Activated CD4-positive, alpha-beta T cell treated with anti-CD3 and anti-CD28 coated beads for 4 hours (primary cell): ENCODE data around the gene HSPH1.
"Not testable (repeated sequence)": the region's sequence is repeated elsewhere in the genome, so short reads cannot be mapped to it uniquely, and the experiment has no call there.

Source experiments
- DNase-seq, 2 donors: peaks; one replicate each; pipeline ENCODE4 v3.0.0-alpha.2; 2020

The HSPH1 gene

GRCh38 chr13:31161557-31162150 lies at the start of gene HSPH1:
TSS of gene HSPH1 (minus strand) at chr13:31161904. CDS start at chr13:31161582, 322 bp downstream.
- DNase-seq, result peak; percentile 98 to 99

- no peak for DNase-seq
Observed at GRCh38 chr13:31209841-31210210, 48.1 kb upstream of the HSPH1 start.

GRCh38 chr13:31209172-31209840 lies 47.6 kb upstream of the HSPH1 start:
- DNase-seq, result no peak

GRCh38 chr13:31208559-31209122 lies 46.9 kb upstream of the HSPH1 start:
- DNase-seq, result no peak

GRCh38 chr13:31207661-31208552 lies 46.2 kb upstream of the HSPH1 start:
- no peak for DNase-seq

GRCh38 chr13:31204592-31204991 lies 42.9 kb upstream of the HSPH1 start:
- peak in 1 of 2 donors; percentile 10 for DNase-seq

GRCh38 chr13:31201341-31202031 lies 39.8 kb upstream of the HSPH1 start:
- no peak for DNase-seq

- DNase-seq, result peak; percentile 25 to 44
Observed at GRCh38 chr13:31200637-31200971, 38.9 kb upstream of the HSPH1 start.

- DNase-seq, result peak; percentile 74 to 75
Observed at GRCh38 chr13:31199849-31200636, 38.3 kb upstream of the HSPH1 start, which contains the start of gene B3GLCT. TSS of gene B3GLCT (plus strand) at chr13:31199975. CDS start at chr13:31200085, 110 bp downstream.

GRCh38 chr13:31199527-31199848 lies 37.8 kb upstream of the HSPH1 start:
- no peak for DNase-seq

GRCh38 chr13:31198519-31198918 lies 36.8 kb upstream of the HSPH1 start:
- DNase-seq, result no peak

- DNase-seq, result no peak
Observed at GRCh38 chr13:31196992-31197391, 35.3 kb upstream of the HSPH1 start.

GRCh38 chr13:31195616-31196015 lies 33.9 kb upstream of the HSPH1 start:
- DNase-seq, result no peak

- DNase-seq, result no peak
Observed at GRCh38 chr13:31192306-31192705, 30.6 kb upstream of the HSPH1 start.

- no peak for DNase-seq
Observed at GRCh38 chr13:31191748-31192147, 30.0 kb upstream of the HSPH1 start.

GRCh38 chr13:31184981-31185645 lies 23.4 kb upstream of the HSPH1 start:
- DNase-seq, result no peak

- no peak for DNase-seq
Observed at GRCh38 chr13:31184451-31184850, 22.7 kb upstream of the HSPH1 start.

GRCh38 chr13:31182987-31183386 lies 21.3 kb upstream of the HSPH1 start:
- DNase-seq, result no peak

GRCh38 chr13:31179754-31180153 lies 18.1 kb upstream of the HSPH1 start:
- no peak for DNase-seq

GRCh38 chr13:31179241-31179640 lies 17.5 kb upstream of the HSPH1 start:
- DNase-seq, result no peak

GRCh38 chr13:31177813-31178495 lies 16.2 kb upstream of the HSPH1 start:
- not testable (repeated sequence) for DNase-seq
